Esophagus muscularis mucosa (tissue), 4 donors: ENCODE data around the gene HOXB6. TPM values are rescaled to one million over a fixed set of nuclear protein-coding genes. Genes with fewer than 3 reads are reported as not detected.

Experiments used
- DNase-seq: peaks from one replicate; pipeline ENCODE4 v3.0.0-alpha.2; 2017; ENCODE audit errors: extremely low spot score
- H3K27ac ChIP-seq, 4 donors: fragments of 200-600 bp; sonication (generic); replicated peaks in 1 of 4; 1 replicate in 3 of 4; 2 replicates in 1 of 4; pipeline ENCODE4 v1.5.1; 2016 to 2019; ENCODE audit warnings: mild to moderate bottlenecking in 1 of 4
- H3K27me3 ChIP-seq, 4 donors: fragments of 200-600 bp; sonication (generic); one replicate each; pipeline versions ENCODE4 v1.5.1 to v1.6.0; 2016 to 2019
- H3K36me3 ChIP-seq, 4 donors: fragments of 200-600 bp; sonication (generic); one replicate each; pipeline ENCODE4 v1.5.1; 2016 to 2019
- H3K4me1 ChIP-seq, 4 donors: fragments of 200-600 bp; sonication (generic); one replicate each; pipeline ENCODE4 v1.5.1; 2016 to 2019
- H3K4me3 ChIP-seq, 4 donors: fragments of 200-600 bp; sonication (generic); 1 replicate in 2 of 4; 2 replicates in 2 of 4; pipeline ENCODE4 v1.5.1; 2016 to 2019; ENCODE audit warnings: mild to moderate bottlenecking in 4 of 4, moderate library complexity in 1 of 4
- H3K9me3 ChIP-seq, 4 donors: fragments of 200-600 bp; sonication (generic); 1 replicate in 3 of 4; 2 replicates in 1 of 4; pipeline ENCODE4 v1.5.1; 2016 to 2019
- CTCF ChIP-seq, 3 experiments: fragments of 200-600 bp in 2 of 3; fragments of 450-650 bp in 1 of 3; sonication (generic) in 2 of 3; IDR thresholded peaks; one replicate each; pipeline ENCODE4 v1.5.1; 2017 to 2019; ENCODE audit warnings: antibody characterized with exemption in 3 of 3, mild to moderate bottlenecking in 2 of 3, moderate library complexity in 1 of 3
- EP300 ChIP-seq: sonication (generic); formaldehyde crosslinking; IDR thresholded peaks from one replicate; pipeline ENCODE4 v1.6.1; 2017; ENCODE audit warnings: antibody characterized with exemption
- POLR2A ChIP-seq: fragments of 450-650 bp; IDR thresholded peaks from one replicate; pipeline ENCODE4 v1.6.1; 2017; ENCODE audit warnings: antibody characterized with exemption, moderate library complexity, mild to moderate bottlenecking, low read depth
- POLR2AphosphoS5 ChIP-seq, 2 donors: sonication (generic); formaldehyde crosslinking; IDR thresholded peaks; one replicate each; pipeline ENCODE4 v1.6.1; 2017; ENCODE audit warnings: antibody characterized with exemption in 2 of 2
- WGBS: methylation state at CpG from one replicate; pipeline ENCODE4 v1.1.5; 2018; 5-methylcytosine and 5-hydroxymethylcytosine counted together
- intact Hi-C: fragments of 100-400 bp; cut with DNase I; formaldehyde crosslinking; loops from one replicate; pipeline ENCODE4 v1.15.1; 2023
- total RNA-seq, 4 donors: library from RNA; depleted of rRNA; stranded (reverse); fragments of >200 nt; gene quantifications; one replicate each; pipeline versions ENCODE4 v1.1.0 to v1.2.1, GENCODE V29; 2016

The HOXB6 gene
- total RNA-seq, 4 donors from 2014 or later: 2.2 to 5.4 (median 2.9) TPM

GRCh38 chr17:48567646-48568354, 37.0 kb downstream of the HOXB6 start:
- Histone ChIP-seq H3K27ac (peak overlapping the region; percentile 91 to 97 (median 96)), H3K27me3 (no peaks in the 10 kb centered on the region), H3K4me3 (peak overlapping the region; percentile 41 to 90 (median 77)), H3K36me3 (no peaks in the 10 kb centered on the region), H3K4me1 (peaks cover 55 to 100% (median 98%) of the 10 kb centered on the region in 4 donors), H3K9me3 (no peaks in the 10 kb centered on the region)
- WGBS: 43% methylated on average over 2 of the region's 2 CpGs
- intact Hi-C loops: no loop called here
- DNase-seq: no peak
- no peak for TF ChIP-seq EP300
- TF ChIP-seq CTCF (IDR thresholded peaks at IDR 0.05): no peak
- TF ChIP-seq POLR2AphosphoS5 (IDR thresholded peaks at IDR 0.05): no peak
- TF ChIP-seq POLR2A: no peak

GRCh38 chr17:48567209-48567608, 37.6 kb downstream of the HOXB6 start:
- 53% methylated on average over 6 of the region's 6 CpGs for WGBS
- Histone ChIP-seq H3K9me3 (no peaks in the 10 kb centered on the region), H3K4me1 (peaks cover 58 to 100% (median 98%) of the 10 kb centered on the region in 4 donors), H3K36me3 (no peaks in the 10 kb centered on the region), H3K27me3 (no peaks in the 10 kb centered on the region), H3K4me3 (peak overlapping the region in 1 of 4 donors; percentile 3), H3K27ac (peak overlapping the region; percentile 91 to 97 (median 96))
- TF ChIP-seq EP300 (no peak), POLR2A (no peak), CTCF (IDR thresholded peaks at IDR 0.05) (no peak), POLR2AphosphoS5 (IDR thresholded peaks at IDR 0.05) (no peak)
- intact Hi-C loops: no loop called here
- no peak for DNase-seq

- no peaks in the 10 kb centered on the region for H3K27me3 ChIP-seq
- WGBS: 41% methylated on average over 2 of the region's 2 CpGs
- no peak for DNase-seq
- no peak for TF ChIP-seq POLR2A
- no peak for TF ChIP-seq EP300
- no peak for TF ChIP-seq POLR2AphosphoS5 (IDR thresholded peaks at IDR 0.05)
- TF ChIP-seq CTCF (IDR thresholded peaks at IDR 0.05): no peak
- no peaks in the 10 kb centered on the region for H3K36me3 ChIP-seq
- peak overlapping the region; percentile 91 to 97 (median 96) for H3K27ac ChIP-seq
- no peak overlapping the region for H3K4me3 ChIP-seq
- H3K4me1 ChIP-seq: peaks cover 63 to 100% (median 98%) of the 10 kb centered on the region in 4 donors
- intact Hi-C loops: no loop called here
- H3K9me3 ChIP-seq: no peaks in the 10 kb centered on the region
Measured at GRCh38 chr17:48566717-48567116, 38.1 kb downstream of the HOXB6 start.

GRCh38 chr17:48565925-48566710, 38.7 kb downstream of the HOXB6 start:
- intact Hi-C loops: no loop called here
- peaks cover 69 to 100% (median 98%) of the 10 kb centered on the region in 4 donors for H3K4me1 ChIP-seq
- H3K9me3 ChIP-seq: no peaks in the 10 kb centered on the region
- H3K27me3 ChIP-seq: no peaks in the 10 kb centered on the region
- TF ChIP-seq POLR2A (no peak), EP300 (no peak), POLR2AphosphoS5 (IDR thresholded peaks at IDR 0.05) (no peak), CTCF (IDR thresholded peaks at IDR 0.05) (no peak)
- WGBS: 58% methylated on average over 4 of the region's 4 CpGs
- no peak for DNase-seq
- H3K36me3 ChIP-seq: no peaks in the 10 kb centered on the region
- H3K4me3 ChIP-seq: no peak overlapping the region
- H3K27ac ChIP-seq: peak overlapping the region; percentile 91 to 97 (median 96)
